Measurements from ENCODE around the gene ELK4. TPM values are rescaled to one million over a fixed set of nuclear protein-coding genes. Genes with fewer than 3 reads are reported as not detected.

The ELK4 gene
- polyA plus RNA-seq, 1 of the 3 experiments (the other 2 are of a cell fraction): 2.6 TPM

- TF ChIP-seq FOXJ3 (CRISPR knock-in tag; IDR thresholded peaks at IDR 0.05): no peak
Measured at GRCh38 chr1:205623646-205624045, 8.2 kb downstream of the ELK4 start (continued).

DNA sequence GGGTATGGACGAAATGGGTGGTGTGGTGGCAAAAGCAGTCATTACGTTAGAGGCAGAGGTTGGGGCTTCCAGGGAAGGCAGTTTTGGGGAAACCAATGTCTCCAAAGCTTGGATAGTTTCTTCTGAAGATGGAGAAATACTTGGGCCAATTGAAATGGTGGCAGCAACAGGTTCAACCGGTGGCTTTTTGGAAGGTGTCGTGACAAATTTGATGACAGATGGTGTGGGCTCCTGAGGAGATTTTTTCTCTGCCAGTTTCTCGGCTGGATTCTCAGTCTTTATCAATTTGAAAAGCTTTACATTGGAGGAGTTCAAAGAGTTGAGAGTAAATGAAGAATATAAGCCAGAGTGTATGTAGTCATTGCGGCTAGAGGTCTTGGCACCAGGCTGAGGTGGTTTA is 11.5 kb downstream of the ELK4 start:
- H3K36me3 ChIP-seq (replicated peaks in 1 of 2; ENCODE audit: control insufficient read depth in 1 of 2, insufficient read depth in 2 of 2, low read length in 1 of 2): peaks cover 39 to 56% of the 10 kb centered on the region in 2 experiments

DNA sequence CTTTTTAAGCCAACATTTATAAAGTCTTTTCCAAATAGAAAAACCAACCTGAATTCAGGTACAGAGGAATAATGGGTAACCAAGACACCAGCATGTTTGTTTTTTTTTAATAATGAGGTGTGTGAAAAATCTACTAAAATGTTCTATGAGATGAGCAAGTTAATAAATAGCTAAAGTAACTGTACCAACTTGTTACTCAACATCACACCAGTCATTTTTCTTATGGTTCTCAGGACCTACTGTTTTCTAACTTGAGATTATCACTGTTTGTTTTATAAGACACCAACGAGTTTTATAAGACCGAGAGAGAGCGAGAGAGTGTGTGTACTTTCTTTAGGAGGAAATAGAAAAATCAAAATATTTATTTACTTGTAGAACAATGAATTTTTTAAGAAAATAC is 12.4 kb downstream of the ELK4 start:
- H3K4me3 ChIP-seq (ENCODE audit: low read depth in 2 of 2, low read length in 1 of 2): no peak overlapping the region
- H3K4me2 ChIP-seq: no peak overlapping the region
- H3F3A ChIP-seq (replicated peaks; ENCODE audit: insufficient read depth): peaks cover 6% of the 10 kb centered on the region
- no peaks in the 10 kb centered on the region for H3K9me3 ChIP-seq
- H2AFZ ChIP-seq (ENCODE audit: low read depth): no peak overlapping the region
- H3K27me3 ChIP-seq (ENCODE audit: insufficient read depth): no peaks in the 10 kb centered on the region
- peaks cover 41% of the 10 kb centered on the region for H3K79me2 ChIP-seq (ENCODE audit: insufficient read depth)
- H3K36me3 ChIP-seq (replicated peaks in 1 of 2; ENCODE audit: control insufficient read depth in 1 of 2, insufficient read depth in 2 of 2, low read length in 1 of 2): peaks cover 44 to 63% of the 10 kb centered on the region in 2 experiments
- no peak for DNase-seq
- no peaks in the 10 kb centered on the region for H3K9me2 ChIP-seq
- ChIA-PET POLR2A (no interaction called here), CTCF (interaction anchor here (1.0 kb wide), 1 partner anchor 28 kb away, joined by 3 read pairs; no protein-coding TSS in a partner anchor)
- H3K27ac ChIP-seq (ENCODE audit: low read depth in 2 of 2, low read length in 1 of 2): no peak overlapping the region
- 89% methylated on average over 3 of the region's 3 CpGs for WGBS (ENCODE audit: low lambda C conversion rate)
- no peak for TF ChIP-seq GATA2 (CRISPR knock-in tag; IDR thresholded peaks at IDR 0.05)
- no peak for TF ChIP-seq FOXM1 (IDR thresholded peaks at IDR 0.05; ENCODE audit: low read depth)
- TF ChIP-seq EZH2phosphoT487 (IDR thresholded peaks at IDR 0.05; ENCODE audit: borderline replicate concordance, low read depth): no peak
- TF ChIP-seq EP300 (IDR thresholded peaks at IDR 0.05; ENCODE audit: borderline replicate concordance in 1 of 2, low read depth in 1 of 2, low read length in 1 of 2): no peak
- no peak for TF ChIP-seq NFIC (IDR thresholded peaks at IDR 0.05; ENCODE audit: borderline replicate concordance)
- TF ChIP-seq CTCF (IDR thresholded peaks at IDR 0.05): no peak
- TF ChIP-seq MAX (IDR thresholded peaks at IDR 0.05; ENCODE audit: low read depth): no peak
- TF ChIP-seq RXRA (IDR thresholded peaks at IDR 0.05; ENCODE audit: borderline replicate concordance, low read depth): no peak
- no peak for TF ChIP-seq RAD21 (IDR thresholded peaks at IDR 0.05; ENCODE audit: low read length)
- TF ChIP-seq YY1 (IDR thresholded peaks at IDR 0.05; ENCODE audit: low read depth): no peak
- no peak for TF ChIP-seq RCOR1 (IDR thresholded peaks at IDR 0.05; ENCODE audit: low read length)
- TF ChIP-seq JUND (IDR thresholded peaks at IDR 0.05): no peak
- TF ChIP-seq, protein P1, sequence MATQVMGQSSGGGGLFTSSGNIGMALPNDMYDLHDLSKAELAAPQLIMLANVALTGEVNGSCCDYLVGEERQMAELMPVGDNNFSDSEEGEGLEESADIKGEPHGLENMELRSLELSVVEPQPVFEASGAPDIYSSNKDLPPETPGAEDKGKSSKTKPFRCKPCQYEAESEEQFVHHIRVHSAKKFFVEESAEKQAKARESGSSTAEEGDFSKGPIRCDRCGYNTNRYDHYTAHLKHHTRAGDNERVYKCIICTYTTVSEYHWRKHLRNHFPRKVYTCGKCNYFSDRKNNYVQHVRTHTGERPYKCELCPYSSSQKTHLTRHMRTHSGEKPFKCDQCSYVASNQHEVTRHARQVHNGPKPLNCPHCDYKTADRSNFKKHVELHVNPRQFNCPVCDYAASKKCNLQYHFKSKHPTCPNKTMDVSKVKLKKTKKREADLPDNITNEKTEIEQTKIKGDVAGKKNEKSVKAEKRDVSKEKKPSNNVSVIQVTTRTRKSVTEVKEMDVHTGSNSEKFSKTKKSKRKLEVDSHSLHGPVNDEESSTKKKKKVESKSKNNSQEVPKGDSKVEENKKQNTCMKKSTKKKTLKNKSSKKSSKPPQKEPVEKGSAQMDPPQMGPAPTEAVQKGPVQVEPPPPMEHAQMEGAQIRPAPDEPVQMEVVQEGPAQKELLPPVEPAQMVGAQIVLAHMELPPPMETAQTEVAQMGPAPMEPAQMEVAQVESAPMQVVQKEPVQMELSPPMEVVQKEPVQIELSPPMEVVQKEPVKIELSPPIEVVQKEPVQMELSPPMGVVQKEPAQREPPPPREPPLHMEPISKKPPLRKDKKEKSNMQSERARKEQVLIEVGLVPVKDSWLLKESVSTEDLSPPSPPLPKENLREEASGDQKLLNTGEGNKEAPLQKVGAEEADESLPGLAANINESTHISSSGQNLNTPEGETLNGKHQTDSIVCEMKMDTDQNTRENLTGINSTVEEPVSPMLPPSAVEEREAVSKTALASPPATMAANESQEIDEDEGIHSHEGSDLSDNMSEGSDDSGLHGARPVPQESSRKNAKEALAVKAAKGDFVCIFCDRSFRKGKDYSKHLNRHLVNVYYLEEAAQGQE (IDR thresholded peaks at IDR 0.05; ENCODE audit: low read depth, low read length): no peak
- no peak for TF ChIP-seq TEAD4 (IDR thresholded peaks at IDR 0.05; ENCODE audit: borderline replicate concordance, insufficient read depth)
- TF ChIP-seq, protein P2, sequence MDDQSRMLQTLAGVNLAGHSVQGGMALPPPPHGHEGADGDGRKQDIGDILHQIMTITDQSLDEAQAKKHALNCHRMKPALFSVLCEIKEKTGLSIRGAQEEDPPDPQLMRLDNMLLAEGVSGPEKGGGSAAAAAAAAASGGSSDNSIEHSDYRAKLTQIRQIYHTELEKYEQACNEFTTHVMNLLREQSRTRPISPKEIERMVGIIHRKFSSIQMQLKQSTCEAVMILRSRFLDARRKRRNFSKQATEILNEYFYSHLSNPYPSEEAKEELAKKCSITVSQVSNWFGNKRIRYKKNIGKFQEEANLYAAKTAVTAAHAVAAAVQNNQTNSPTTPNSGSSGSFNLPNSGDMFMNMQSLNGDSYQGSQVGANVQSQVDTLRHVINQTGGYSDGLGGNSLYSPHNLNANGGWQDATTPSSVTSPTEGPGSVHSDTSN (IDR thresholded peaks at IDR 0.05): no peak
- TF ChIP-seq MEF2A (IDR thresholded peaks at IDR 0.05; ENCODE audit: borderline replicate concordance, low read depth): no peak
- H4K20me1 ChIP-seq (ENCODE audit: insufficient read depth): no peaks in the 10 kb centered on the region
- H3K9ac ChIP-seq: no peak overlapping the region
- H3K4me1 ChIP-seq (ENCODE audit: control insufficient read depth in 1 of 2, insufficient read depth in 2 of 2, low read depth in 1 of 2, low read length in 1 of 2): peaks cover 0 to 2% of the 10 kb centered on the region in 2 experiments; a peak in 1 of 4 replicates

More for the DNA sequence above, 11.5 kb downstream of the ELK4 start:
- H3K79me2 ChIP-seq (ENCODE audit: insufficient read depth): peaks cover 50% of the 10 kb centered on the region
- peaks cover 6% of the 10 kb centered on the region for H3F3A ChIP-seq (replicated peaks; ENCODE audit: insufficient read depth)
- ChIA-PET POLR2A (no interaction called here), CTCF (interaction anchor here (1.2 to 1.6 kb wide), 2 partner anchors 12 to 37 kb away, joined by 3 to 4 read pairs; no protein-coding TSS in a partner anchor)
- H4K20me1 ChIP-seq (ENCODE audit: insufficient read depth): no peaks in the 10 kb centered on the region
- H3K4me1 ChIP-seq (ENCODE audit: control insufficient read depth in 1 of 2, insufficient read depth in 2 of 2, low read depth in 1 of 2, low read length in 1 of 2): peaks cover 0 to 6% of the 10 kb centered on the region in 2 experiments; a peak in 1 of 4 replicates
- TF ChIP-seq RXRA (IDR thresholded peaks at IDR 0.05; ENCODE audit: borderline replicate concordance, low read depth): no peak
- H3K27ac ChIP-seq (ENCODE audit: low read depth in 2 of 2, low read length in 1 of 2): no peak overlapping the region
- no peaks in the 10 kb centered on the region for H3K9me3 ChIP-seq
- WGBS (ENCODE audit: low lambda C conversion rate): 92% methylated on average over 6 of the region's 6 CpGs
- H3K4me3 ChIP-seq (ENCODE audit: low read depth in 2 of 2, low read length in 1 of 2): no peak overlapping the region
- no peak overlapping the region for H3K9ac ChIP-seq
- no peaks in the 10 kb centered on the region for H3K27me3 ChIP-seq (ENCODE audit: insufficient read depth)
- H2AFZ ChIP-seq (ENCODE audit: low read depth): no peak overlapping the region
- H3K9me2 ChIP-seq: no peaks in the 10 kb centered on the region
- no peak for DNase-seq
- no peak overlapping the region for H3K4me2 ChIP-seq

Data from SK-N-SH (cell line).